SK-N-MC (cell line): ENCODE data around the gene KIAA1671.

ENCODE experiments used
- DNase-seq: peaks from one replicate; pipeline ENCODE4 v3.0.0-alpha.2; 2011; ENCODE audit warnings: low read depth, low spot score
- H3K27ac ChIP-seq: fragments of 200-600 bp; sonication (generic); 2 replicates; pipeline ENCODE4 v1.5.1; 2016; ENCODE audit warnings: mixed run types
- H3K36me3 ChIP-seq: fragments of 200-600 bp; sonication (generic); 2 replicates; pipeline ENCODE4 v1.6.1; 2017; ENCODE audit warnings: antibody characterized with exemption, low read length, mixed read lengths; ENCODE audit not compliant: insufficient read depth
- H3K4me3 ChIP-seq: fragments of 200-600 bp; sonication (generic); 2 replicates; pipeline ENCODE4 v1.5.1; 2016
- H3K9ac ChIP-seq: fragments of 200-600 bp; sonication (generic); 2 replicates; pipeline ENCODE4 v1.8.0; 2017; ENCODE audit warnings: mixed run types, mixed read lengths; ENCODE audit not compliant: insufficient read length
- H3K9me3 ChIP-seq: fragments of 200-600 bp; sonication (generic); 2 replicates; pipeline ENCODE4 v1.6.1; 2017; ENCODE audit warnings: low read depth, mild to moderate bottlenecking, antibody characterized with exemption, low read length, moderate library complexity, mixed read lengths
- EZH2 ChIP-seq: fragments of 200-600 bp; sonication (generic); IDR thresholded peaks from one replicate; pipeline ENCODE4 v1.6.1; 2017; ENCODE audit warnings: antibody characterized with exemption
- FOXP2 ChIP-seq: optimal IDR thresholded peaks from 2 replicates; pipeline ENCODE3; 2011; ENCODE audit warnings: mild to moderate bottlenecking, moderate library complexity; ENCODE audit not compliant: insufficient read depth; ENCODE audit errors: extremely low read length, control extremely low read depth
- POLR2AphosphoS5 ChIP-seq: IDR thresholded peaks from 2 replicates; pipeline ENCODE4 v1.6.1; 2012; ENCODE audit warnings: mild to moderate bottlenecking, low read depth, low read length, borderline replicate concordance

The KIAA1671 gene

DNA sequence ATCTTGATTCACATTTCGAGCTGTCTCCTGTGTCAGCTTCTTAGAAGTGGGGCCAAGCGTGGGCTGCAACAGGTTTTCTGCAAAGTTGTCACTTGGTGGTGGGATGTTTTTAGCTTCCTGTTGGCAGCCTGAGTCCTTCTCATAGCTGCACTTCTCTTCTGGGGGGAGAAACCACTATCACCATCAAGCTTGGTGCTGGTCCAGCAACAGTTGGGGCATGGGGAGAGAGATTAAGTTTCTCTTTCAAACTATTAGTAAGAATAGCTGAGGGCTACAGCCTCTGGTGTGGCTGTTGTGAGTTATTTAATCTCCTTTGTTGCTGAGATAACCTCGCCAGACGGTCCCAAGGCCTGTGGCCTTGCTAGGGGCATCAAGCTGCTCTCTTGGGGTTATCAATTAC is 123.8 kb downstream of the KIAA1671 start:
- no peaks in the 10 kb centered on the region for H3K36me3 ChIP-seq
- no peak overlapping the region for H3K9ac ChIP-seq
- TF ChIP-seq EZH2 (no peak), FOXP2 (no peak), POLR2AphosphoS5 (no peak)
- no peaks in the 10 kb centered on the region for H3K9me3 ChIP-seq
- no peak for DNase-seq
- H3K27ac ChIP-seq, result no peak overlapping the region
- H3K4me3 ChIP-seq, result no peak overlapping the region

DNA sequence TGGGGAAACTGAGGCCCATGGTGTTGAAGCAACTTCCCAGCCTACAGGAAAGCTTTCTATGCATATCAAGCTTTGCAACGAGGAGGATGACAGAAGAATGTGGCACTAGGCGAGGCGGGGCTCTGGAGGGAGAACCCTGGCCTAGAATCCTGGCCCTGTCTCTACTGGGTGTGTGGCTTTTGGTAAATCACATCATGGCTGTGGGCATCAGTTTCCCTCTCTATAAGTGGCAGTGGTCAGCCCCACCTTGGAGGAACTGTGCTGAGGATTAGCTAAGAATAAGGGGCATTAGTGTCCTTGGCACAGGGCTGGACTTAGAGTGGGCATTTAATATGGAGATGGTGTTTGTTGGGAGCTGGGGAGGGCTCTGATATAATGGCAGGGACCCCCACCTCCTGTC is 124.5 kb downstream of the KIAA1671 start:
- Histone ChIP-seq H3K27ac (no peak overlapping the region), H3K9me3 (no peaks in the 10 kb centered on the region), H3K9ac (no peak overlapping the region), H3K4me3 (no peak overlapping the region), H3K36me3 (no peaks in the 10 kb centered on the region)
- TF ChIP-seq POLR2AphosphoS5 (no peak), EZH2 (no peak), FOXP2 (no peak)
- no peak for DNase-seq

DNA sequence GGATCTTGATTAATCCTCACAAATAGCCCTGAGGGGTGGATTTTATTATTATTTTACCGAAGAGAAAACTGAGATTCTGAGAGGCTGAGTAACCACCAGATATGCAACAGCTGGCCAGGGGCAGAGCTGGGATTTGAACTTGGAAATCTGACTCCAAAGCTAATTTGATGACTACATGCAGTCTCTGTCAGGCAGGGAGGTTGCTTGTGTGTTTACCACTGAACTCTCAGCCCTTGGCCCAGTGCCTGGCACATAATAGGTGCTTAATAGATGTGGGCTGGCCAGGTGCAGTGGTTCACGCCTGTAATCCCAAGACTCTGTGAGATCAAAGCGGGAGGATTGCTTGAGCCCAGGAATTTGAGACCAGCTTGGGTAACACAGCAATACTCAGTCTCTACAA is 125.4 kb downstream of the KIAA1671 start:
- no peak overlapping the region for H3K9ac ChIP-seq
- H3K4me3 ChIP-seq, result no peak overlapping the region
- no peak overlapping the region for H3K27ac ChIP-seq
- H3K9me3 ChIP-seq, result no peaks in the 10 kb centered on the region
- TF ChIP-seq POLR2AphosphoS5 (no peak), EZH2 (no peak), FOXP2 (no peak)
- no peaks in the 10 kb centered on the region for H3K36me3 ChIP-seq
- no peak for DNase-seq

DNA sequence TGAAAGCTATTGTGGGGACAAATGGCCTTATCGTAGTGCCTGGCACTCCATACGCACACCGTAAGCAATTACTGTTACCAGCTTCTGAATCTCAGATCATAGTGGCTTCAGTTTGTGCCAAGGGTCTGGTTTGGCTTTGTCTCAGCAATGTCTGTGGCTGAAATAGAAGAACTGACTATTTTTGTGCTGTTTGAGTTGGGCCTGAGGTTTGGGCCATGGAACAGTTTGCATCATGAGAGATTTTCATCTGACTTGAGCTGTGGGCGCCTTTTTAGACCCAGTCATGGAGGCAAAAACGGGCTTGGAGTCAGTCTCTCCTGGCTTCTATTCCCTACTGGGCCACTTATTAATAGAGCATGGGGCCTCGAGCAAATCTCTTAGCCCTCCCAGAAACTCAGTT is 126.1 kb downstream of the KIAA1671 start:
- Histone ChIP-seq H3K4me3 (no peak overlapping the region), H3K36me3 (no peaks in the 10 kb centered on the region), H3K27ac (no peak overlapping the region), H3K9ac (no peak overlapping the region), H3K9me3 (no peaks in the 10 kb centered on the region)
- TF ChIP-seq POLR2AphosphoS5 (no peak), FOXP2 (no peak), EZH2 (no peak)
- DNase-seq, result no peak

DNA sequence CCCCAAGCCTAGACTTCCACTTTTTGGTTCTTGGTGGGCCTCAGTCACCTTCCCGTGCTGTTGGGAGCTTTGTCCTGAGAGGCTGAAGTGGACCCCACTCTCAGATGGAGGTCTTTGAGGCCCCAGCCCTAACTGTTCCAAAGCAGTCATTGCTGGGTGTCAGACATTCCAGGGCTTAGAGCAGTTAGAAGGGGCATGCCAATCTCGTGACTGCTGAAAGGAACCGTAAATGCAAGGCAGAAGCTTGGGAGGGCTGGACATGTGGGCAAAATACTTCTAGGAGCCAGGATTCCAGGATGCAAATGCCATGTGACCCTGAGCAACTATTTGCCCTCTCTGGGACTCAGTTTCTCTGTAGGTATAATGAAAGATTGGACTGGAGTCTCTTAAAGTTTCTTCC is 128.3 kb downstream of the KIAA1671 start:
- TF ChIP-seq POLR2AphosphoS5 (no peak), EZH2 (no peak), FOXP2 (no peak)
- H3K9ac ChIP-seq, result no peak overlapping the region
- H3K36me3 ChIP-seq, result no peaks in the 10 kb centered on the region
- H3K9me3 ChIP-seq, result no peaks in the 10 kb centered on the region
- no peak overlapping the region for H3K27ac ChIP-seq
- H3K4me3 ChIP-seq, result no peak overlapping the region
- no peak for DNase-seq

DNA sequence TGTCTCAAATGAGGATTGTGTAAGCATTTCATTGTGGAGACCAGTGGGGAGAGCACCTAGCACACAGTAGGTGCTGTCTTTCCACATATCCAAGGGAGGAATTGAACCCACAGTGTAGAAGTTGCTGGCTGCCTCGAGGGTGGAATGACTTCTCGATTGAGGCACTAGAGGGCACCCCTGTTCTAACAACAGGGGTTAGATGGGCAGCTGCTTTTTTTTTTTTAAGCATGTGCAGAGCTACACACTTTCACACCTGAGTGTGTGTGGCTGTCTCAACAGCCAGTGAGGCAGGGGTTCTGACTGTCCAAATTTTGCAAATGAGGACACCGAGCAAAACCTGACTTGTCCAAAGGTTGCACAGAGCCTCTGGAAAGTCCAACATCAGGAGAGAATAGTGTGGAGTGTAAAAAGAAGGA is 128.9 kb downstream of the KIAA1671 start:
- Histone ChIP-seq H3K9ac (no peak overlapping the region), H3K9me3 (no peaks in the 10 kb centered on the region), H3K27ac (no peak overlapping the region), H3K36me3 (no peaks in the 10 kb centered on the region), H3K4me3 (no peak overlapping the region)
- TF ChIP-seq POLR2AphosphoS5 (no peak), EZH2 (no peak), FOXP2 (no peak)
- no peak for DNase-seq

DNA sequence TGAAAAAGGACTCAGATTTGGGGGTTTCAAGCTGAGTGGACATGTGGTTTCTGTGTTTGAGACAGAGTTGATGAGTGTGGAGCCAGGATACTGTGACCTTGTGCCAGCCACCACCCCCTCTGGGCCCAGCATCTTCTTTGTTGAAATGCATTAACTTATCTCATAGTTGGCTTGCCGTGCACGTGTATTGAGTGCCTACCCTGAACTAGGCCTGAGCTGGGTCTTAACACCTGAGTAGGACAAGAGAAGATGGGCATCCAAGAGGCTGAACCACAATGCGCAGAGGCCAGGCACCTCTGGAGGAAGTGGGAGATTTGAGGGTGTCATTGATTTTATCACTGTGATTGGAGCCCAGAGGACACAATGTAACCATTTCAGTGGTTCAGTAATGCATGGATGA is 129.6 kb downstream of the KIAA1671 start:
- DNase-seq, result no peak
- H3K36me3 ChIP-seq, result no peaks in the 10 kb centered on the region
- H3K4me3 ChIP-seq, result no peak overlapping the region
- H3K9ac ChIP-seq, result no peak overlapping the region
- no peaks in the 10 kb centered on the region for H3K9me3 ChIP-seq
- no peak overlapping the region for H3K27ac ChIP-seq
- TF ChIP-seq FOXP2 (no peak), POLR2AphosphoS5 (no peak), EZH2 (no peak)

DNA sequence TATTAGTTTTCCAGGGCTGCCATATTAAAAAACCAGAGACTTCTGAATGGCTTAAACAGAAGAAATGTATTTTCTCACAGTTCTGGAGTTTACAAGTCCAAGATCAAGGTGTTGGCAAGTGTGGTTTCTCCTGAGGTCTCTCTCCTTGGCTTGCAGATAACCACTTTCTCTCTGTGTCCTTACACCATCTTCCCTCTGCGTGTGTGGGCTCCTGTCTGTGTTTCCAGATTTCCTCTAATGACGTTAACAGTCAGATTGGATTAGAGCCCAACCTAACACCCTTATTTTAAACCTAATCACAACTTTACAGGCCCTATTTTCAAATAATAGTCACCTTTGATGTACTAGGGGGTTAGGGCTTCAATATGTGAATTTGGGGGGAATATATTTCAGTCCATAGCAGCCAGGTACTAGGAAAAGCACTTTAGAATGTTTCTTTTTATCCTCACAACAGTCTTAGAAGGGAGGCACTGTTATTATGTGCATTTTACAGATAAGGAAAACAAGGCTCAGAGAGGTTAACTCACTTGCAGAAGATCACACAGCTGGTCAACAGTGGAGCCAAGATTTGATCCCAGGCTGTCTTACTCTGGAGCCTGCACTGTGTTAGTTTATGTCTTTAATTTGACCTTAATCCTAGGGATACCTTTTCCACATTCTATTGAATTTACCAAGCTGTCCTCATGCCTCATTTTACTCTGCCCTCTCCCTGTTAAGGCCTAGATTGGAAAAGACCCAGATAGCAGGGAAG is 130.7 kb downstream of the KIAA1671 start:
- DNase-seq, result no peak
- TF ChIP-seq POLR2AphosphoS5 (no peak), EZH2 (no peak), FOXP2 (no peak)
- Histone ChIP-seq H3K9me3 (no peaks in the 10 kb centered on the region), H3K4me3 (no peak overlapping the region), H3K36me3 (no peaks in the 10 kb centered on the region), H3K27ac (no peak overlapping the region), H3K9ac (no peak overlapping the region)

DNA sequence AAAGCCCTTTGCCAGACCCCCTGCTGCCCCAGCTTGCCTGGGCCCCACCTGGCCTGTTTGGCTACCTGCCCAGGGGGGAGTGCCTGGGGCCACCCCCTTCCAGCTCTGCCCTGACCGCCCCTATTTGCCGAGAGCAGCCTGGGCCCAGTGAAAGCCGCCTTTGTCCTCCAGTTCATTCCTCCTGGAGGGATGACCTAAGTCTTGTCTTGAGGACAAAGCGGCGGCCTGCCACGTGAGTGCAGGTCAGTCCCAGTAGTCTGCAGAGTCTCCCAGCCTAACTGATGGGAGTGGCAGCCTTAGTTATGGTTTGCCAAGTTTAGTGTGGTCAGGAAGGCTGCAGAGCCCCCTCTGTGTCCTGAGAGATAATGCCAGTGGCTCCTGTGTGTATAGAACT is 131.3 kb downstream of the KIAA1671 start:
- no peak overlapping the region for H3K27ac ChIP-seq
- no peaks in the 10 kb centered on the region for H3K36me3 ChIP-seq
- TF ChIP-seq POLR2AphosphoS5, result no peak
- TF ChIP-seq EZH2, result no peak
- no peak for DNase-seq
- H3K9me3 ChIP-seq, result no peaks in the 10 kb centered on the region
- H3K9ac ChIP-seq, result no peak overlapping the region
- no peak overlapping the region for H3K4me3 ChIP-seq
